ENCODE results near the gene RNF169.
"Not testable (repeated sequence)": the region's sequence is repeated elsewhere in the genome, so short reads cannot be mapped to it uniquely, and the experiment has no call there.

RNF169 gene

GRCh38 chr11:74734559-74734925 lies 14.1 kb upstream of the RNF169 start:
- in situ Hi-C loops (cut with HindIII; ENCODE audit: low pct_unique_long_range_greater_than_20kb, low sequenced_read_pairs), result no loop called here
- TF ChIP-seq JUND (IDR thresholded peaks at IDR 0.05; ENCODE audit: low read depth), result no peak
- no peak for DNase-seq (ENCODE audit: low read depth in 1 of 2, low spot score in 1 of 2)

GRCh38 chr11:74735365-74735928 lies 13.2 kb upstream of the RNF169 start:
- in situ Hi-C loops (cut with HindIII; ENCODE audit: low pct_unique_long_range_greater_than_20kb, low sequenced_read_pairs), result no loop called here
- DNase-seq (ENCODE audit: low read depth in 1 of 2, low spot score in 1 of 2), result no peak
- TF ChIP-seq JUND (IDR thresholded peaks at IDR 0.05; ENCODE audit: low read depth), result no peak

GRCh38 chr11:74736031-74736430 lies 12.6 kb upstream of the RNF169 start:
- no peak for DNase-seq (ENCODE audit: low read depth in 1 of 2, low spot score in 1 of 2)
- in situ Hi-C loops (cut with HindIII; ENCODE audit: low pct_unique_long_range_greater_than_20kb, low sequenced_read_pairs), result no loop called here
- TF ChIP-seq JUND (IDR thresholded peaks at IDR 0.05; ENCODE audit: low read depth), result no peak

- DNase-seq (ENCODE audit: low read depth in 1 of 2, low spot score in 1 of 2), result peak; percentile 82 to 88
- in situ Hi-C loops (cut with HindIII; ENCODE audit: low pct_unique_long_range_greater_than_20kb, low sequenced_read_pairs), result no loop called here
- no peak for TF ChIP-seq JUND (IDR thresholded peaks at IDR 0.05; ENCODE audit: low read depth)
These were observed 8.9 kb upstream of the RNF169 start for GRCh38 chr11:74739546-74740270.

- TF ChIP-seq JUND (IDR thresholded peaks at IDR 0.05; ENCODE audit: low read depth), result no peak
- no peak for DNase-seq (ENCODE audit: low read depth in 1 of 2, low spot score in 1 of 2)
These were observed 6.6 kb upstream of the RNF169 start for GRCh38 chr11:74742070-74742469.

GRCh38 chr11:74743640-74744039 lies 5.0 kb upstream of the RNF169 start:
- in situ Hi-C loops (cut with HindIII; ENCODE audit: low pct_unique_long_range_greater_than_20kb, low sequenced_read_pairs), result no loop called here
- TF ChIP-seq JUND (IDR thresholded peaks at IDR 0.05; ENCODE audit: low read depth), result no peak
- DNase-seq (ENCODE audit: low read depth in 1 of 2, low spot score in 1 of 2), result no peak

More at GRCh38 chr11:74742070-74742469, 6.6 kb upstream of the RNF169 start:
- in situ Hi-C loops (cut with HindIII; ENCODE audit: low pct_unique_long_range_greater_than_20kb, low sequenced_read_pairs), result no loop called here

GRCh38 chr11:74744277-74744676 lies 4.4 kb upstream of the RNF169 start:
- in situ Hi-C loops (cut with HindIII; ENCODE audit: low pct_unique_long_range_greater_than_20kb, low sequenced_read_pairs), result no loop called here
- TF ChIP-seq JUND (IDR thresholded peaks at IDR 0.05; ENCODE audit: low read depth), result no peak
- DNase-seq (ENCODE audit: low read depth in 1 of 2, low spot score in 1 of 2), result no peak

- no peak for DNase-seq (ENCODE audit: low read depth in 1 of 2, low spot score in 1 of 2)
- in situ Hi-C loops (cut with HindIII; ENCODE audit: low pct_unique_long_range_greater_than_20kb, low sequenced_read_pairs), result no loop called here
- no peak for TF ChIP-seq JUND (IDR thresholded peaks at IDR 0.05; ENCODE audit: low read depth)
These were observed 1.8 kb upstream of the RNF169 start for GRCh38 chr11:74746868-74747267.

GRCh38 chr11:74749127-74749964 lies 697 bp downstream of the RNF169 start:
- in situ Hi-C loops (cut with HindIII; ENCODE audit: low pct_unique_long_range_greater_than_20kb, low sequenced_read_pairs), result no loop called here
- TF ChIP-seq JUND (IDR thresholded peaks at IDR 0.05; ENCODE audit: low read depth), result no peak
- peak; percentile 69 to 77 for DNase-seq (ENCODE audit: low read depth in 1 of 2, low spot score in 1 of 2)

- in situ Hi-C loops (cut with HindIII; ENCODE audit: low pct_unique_long_range_greater_than_20kb, low sequenced_read_pairs), result no loop called here
- no peak for DNase-seq (ENCODE audit: low read depth in 1 of 2, low spot score in 1 of 2)
- no peak for TF ChIP-seq JUND (IDR thresholded peaks at IDR 0.05; ENCODE audit: low read depth)
These were observed 1.3 kb downstream of the RNF169 start for GRCh38 chr11:74749965-74750296.

- DNase-seq (ENCODE audit: low read depth in 1 of 2, low spot score in 1 of 2); in situ Hi-C loops (cut with HindIII; ENCODE audit: low pct_unique_long_range_greater_than_20kb, low sequenced_read_pairs): not testable (repeated sequence)
These were observed 1.9 kb downstream of the RNF169 start for GRCh38 chr11:74750598-74750997.

GRCh38 chr11:74751303-74751702 lies 2.7 kb downstream of the RNF169 start:
- in situ Hi-C loops (cut with HindIII; ENCODE audit: low pct_unique_long_range_greater_than_20kb, low sequenced_read_pairs), result no loop called here
- no peak for DNase-seq (ENCODE audit: low read depth in 1 of 2, low spot score in 1 of 2)
- no peak for TF ChIP-seq JUND (IDR thresholded peaks at IDR 0.05; ENCODE audit: low read depth)
